ENCODE results near the gene GABARAPL2.
"Not testable (repeated sequence)": the region's sequence is repeated elsewhere in the genome, so short reads cannot be mapped to it uniquely, and the experiment has no call there.

The GABARAPL2 gene

GRCh38 chr16:75535901-75536300 lies 30.3 kb upstream of the GABARAPL2 start, which contains the start of gene CHST5:
TSS of gene CHST5 (minus strand) at chr16:75536108. CDS start at chr16:75530384, 5,724 bp downstream.
- H3K4me3 ChIP-seq (ENCODE audit: low read depth in 1 of 2, low read length in 2 of 2), result peak within 1 kb of the TSS in 1 of 2 donors; percentile 52
- no peaks in the 10 kb centered on the region for H3K36me3 ChIP-seq (ENCODE audit: control insufficient read depth in 1 of 2, insufficient read depth in 2 of 2, low read length in 2 of 2)

DNA sequence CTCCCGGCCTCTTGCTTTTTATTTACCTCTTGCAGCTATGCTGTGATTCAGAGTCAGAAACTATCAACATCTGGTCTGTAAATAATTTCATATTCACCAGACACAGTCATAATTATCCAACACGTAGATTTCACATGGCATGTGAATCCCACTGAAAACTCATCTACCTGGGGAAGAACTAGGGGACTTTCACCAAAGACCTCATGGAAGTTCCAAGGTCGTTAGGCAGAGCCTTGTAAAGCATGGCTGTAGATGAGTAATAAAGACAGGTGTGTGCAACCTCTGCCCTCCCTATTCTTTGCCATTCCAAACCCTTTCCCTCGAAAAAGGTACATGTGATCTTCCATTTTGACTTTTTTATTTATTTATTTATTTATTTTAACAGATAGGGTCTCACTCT lies 28.4 kb upstream of the GABARAPL2 start:
- no peaks in the 10 kb centered on the region for H3K9me3 ChIP-seq (ENCODE audit: control insufficient read depth in 1 of 2, low read length in 2 of 2)
- H3K4me1 ChIP-seq (ENCODE audit: control insufficient read depth in 1 of 2, insufficient read depth in 2 of 2, low read length in 2 of 2), result no peaks in the 10 kb centered on the region
- H3K36me3 ChIP-seq (ENCODE audit: control insufficient read depth in 1 of 2, insufficient read depth in 2 of 2, low read length in 2 of 2), result peaks cover 3 to 13% of the 10 kb centered on the region in 2 donors
- no peak overlapping the region for H3K4me3 ChIP-seq (ENCODE audit: low read depth in 1 of 2, low read length in 2 of 2)
- H3K27me3 ChIP-seq (ENCODE audit: low read depth, low read length), result no peaks in the 10 kb centered on the region
- no peak overlapping the region for H3K27ac ChIP-seq (ENCODE audit: low read length)

More at GRCh38 chr16:75535901-75536300, 30.3 kb upstream of the GABARAPL2 start, which contains the start of gene CHST5:
- no peaks in the 10 kb centered on the region for H3K9me3 ChIP-seq (ENCODE audit: control insufficient read depth in 1 of 2, low read length in 2 of 2)
- H3K27ac ChIP-seq (ENCODE audit: low read length), result peak within 1 kb of the TSS; percentile 63
- H3K4me1 ChIP-seq (ENCODE audit: control insufficient read depth in 1 of 2, insufficient read depth in 2 of 2, low read length in 2 of 2), result no peaks in the 10 kb centered on the region
- H3K27me3 ChIP-seq (ENCODE audit: low read depth, low read length), result no peaks in the 10 kb centered on the region

- H3K9me3 ChIP-seq (ENCODE audit: control insufficient read depth in 1 of 2, low read length in 2 of 2); H3K4me3 ChIP-seq (ENCODE audit: low read depth in 1 of 2, low read length in 2 of 2); H3K27me3 ChIP-seq (ENCODE audit: low read depth, low read length); H3K4me1 ChIP-seq (ENCODE audit: control insufficient read depth in 1 of 2, insufficient read depth in 2 of 2, low read length in 2 of 2); H3K27ac ChIP-seq (ENCODE audit: low read length): not testable (repeated sequence)
- H3K36me3 ChIP-seq (ENCODE audit: control insufficient read depth in 1 of 2, insufficient read depth in 2 of 2, low read length in 2 of 2), result peaks cover 3 to 17% of the 10 kb centered on the region in 2 donors
Observed at GRCh38 chr16:75538882-75539565, 27.2 kb upstream of the GABARAPL2 start.

- Histone ChIP-seq H3K4me3 (ENCODE audit: low read depth in 1 of 2, low read length in 2 of 2) (no peak overlapping the region), H3K9me3 (ENCODE audit: control insufficient read depth in 1 of 2, low read length in 2 of 2) (no peaks in the 10 kb centered on the region), H3K4me1 (ENCODE audit: control insufficient read depth in 1 of 2, insufficient read depth in 2 of 2, low read length in 2 of 2) (no peaks in the 10 kb centered on the region), H3K27me3 (ENCODE audit: low read depth, low read length) (no peaks in the 10 kb centered on the region), H3K36me3 (ENCODE audit: control insufficient read depth in 1 of 2, insufficient read depth in 2 of 2, low read length in 2 of 2) (peaks cover 3 to 19% of the 10 kb centered on the region in 2 donors), H3K27ac (ENCODE audit: low read length) (no peak overlapping the region)
Observed at GRCh38 chr16:75541236-75541635, 24.9 kb upstream of the GABARAPL2 start.

DNA sequence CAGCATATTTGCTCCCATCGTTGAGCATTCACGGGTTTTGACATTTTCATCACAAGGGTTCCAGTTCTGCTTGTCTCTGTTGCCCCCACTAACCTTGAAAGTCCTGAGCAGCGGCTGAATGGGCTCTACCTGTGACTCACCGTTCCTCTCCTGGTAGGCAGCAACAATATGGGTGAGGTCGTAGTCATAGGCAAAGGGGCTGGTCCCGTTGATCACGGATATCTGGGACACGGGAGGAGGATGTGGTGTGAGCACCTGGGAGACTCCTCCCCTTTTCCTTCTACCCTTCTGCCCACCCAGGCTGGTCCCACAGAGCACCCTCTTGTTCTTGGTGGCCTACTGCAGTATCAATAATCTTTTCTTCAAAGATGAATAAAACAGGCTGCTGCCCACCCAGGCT lies 23.7 kb upstream of the GABARAPL2 start:
- not testable (repeated sequence) for H3K9me3 ChIP-seq (ENCODE audit: control insufficient read depth in 1 of 2, low read length in 2 of 2)

DNA sequence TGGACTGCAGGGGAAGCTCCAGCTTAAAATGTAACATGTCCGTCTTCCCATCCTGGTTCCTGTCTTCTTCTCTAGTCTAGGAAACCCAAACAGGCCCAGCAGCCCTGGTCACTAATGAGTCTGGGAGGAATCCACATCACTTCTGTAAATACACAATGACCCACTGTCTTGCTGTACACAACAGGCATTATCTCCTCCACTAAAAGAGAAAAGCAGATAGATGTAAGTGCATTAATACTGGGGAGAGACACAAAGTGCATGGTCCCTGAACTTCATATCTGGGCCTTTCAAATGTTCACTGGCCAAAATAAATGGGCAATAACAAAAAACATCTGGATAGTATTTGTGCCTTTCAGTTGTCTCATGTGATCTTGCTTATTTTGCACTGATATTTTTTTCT lies 20.3 kb upstream of the GABARAPL2 start:
- H3K9me3 ChIP-seq (ENCODE audit: control insufficient read depth in 1 of 2, low read length in 2 of 2); H3K27me3 ChIP-seq (ENCODE audit: low read depth, low read length); H3K4me1 ChIP-seq (ENCODE audit: control insufficient read depth in 1 of 2, insufficient read depth in 2 of 2, low read length in 2 of 2); H3K27ac ChIP-seq (ENCODE audit: low read length); H3K4me3 ChIP-seq (ENCODE audit: low read depth in 1 of 2, low read length in 2 of 2): not testable (repeated sequence)
- peaks cover 3 to 19% of the 10 kb centered on the region in 2 donors for H3K36me3 ChIP-seq (ENCODE audit: control insufficient read depth in 1 of 2, insufficient read depth in 2 of 2, low read length in 2 of 2)

More for the DNA sequence above, 23.7 kb upstream of the GABARAPL2 start:
- H3K27ac ChIP-seq (ENCODE audit: low read length); H3K4me3 ChIP-seq (ENCODE audit: low read depth in 1 of 2, low read length in 2 of 2); H3K27me3 ChIP-seq (ENCODE audit: low read depth, low read length); H3K4me1 ChIP-seq (ENCODE audit: control insufficient read depth in 1 of 2, insufficient read depth in 2 of 2, low read length in 2 of 2): not testable (repeated sequence)
- H3K36me3 ChIP-seq (ENCODE audit: control insufficient read depth in 1 of 2, insufficient read depth in 2 of 2, low read length in 2 of 2), result peaks cover 3 to 19% of the 10 kb centered on the region in 2 donors

DNA sequence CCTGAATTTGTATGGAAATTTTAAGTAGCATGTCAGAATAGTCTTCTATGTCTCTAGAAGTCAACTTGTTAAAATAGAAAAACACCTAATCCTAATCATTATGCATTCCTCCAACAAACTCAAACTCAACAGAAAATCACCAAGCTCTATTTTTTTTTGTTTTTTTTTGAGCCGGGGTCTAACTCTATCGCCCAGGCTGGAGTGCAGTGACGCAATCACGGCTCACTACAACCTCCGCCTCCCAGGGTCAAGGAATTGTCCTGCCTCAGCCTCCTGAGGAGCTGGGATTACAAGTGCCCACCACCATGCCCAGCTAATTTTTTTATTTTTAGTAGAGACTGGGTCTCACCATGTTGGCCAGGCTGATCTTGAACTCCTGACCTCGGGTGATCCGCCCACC lies 19.9 kb upstream of the GABARAPL2 start:
- Histone ChIP-seq H3K27ac (ENCODE audit: low read length) (no peak overlapping the region), H3K9me3 (ENCODE audit: control insufficient read depth in 1 of 2, low read length in 2 of 2) (no peaks in the 10 kb centered on the region), H3K27me3 (ENCODE audit: low read depth, low read length) (no peaks in the 10 kb centered on the region), H3K36me3 (ENCODE audit: control insufficient read depth in 1 of 2, insufficient read depth in 2 of 2, low read length in 2 of 2) (peaks cover 3 to 19% of the 10 kb centered on the region in 2 donors), H3K4me1 (ENCODE audit: control insufficient read depth in 1 of 2, insufficient read depth in 2 of 2, low read length in 2 of 2) (no peaks in the 10 kb centered on the region), H3K4me3 (ENCODE audit: low read depth in 1 of 2, low read length in 2 of 2) (no peak overlapping the region)

DNA sequence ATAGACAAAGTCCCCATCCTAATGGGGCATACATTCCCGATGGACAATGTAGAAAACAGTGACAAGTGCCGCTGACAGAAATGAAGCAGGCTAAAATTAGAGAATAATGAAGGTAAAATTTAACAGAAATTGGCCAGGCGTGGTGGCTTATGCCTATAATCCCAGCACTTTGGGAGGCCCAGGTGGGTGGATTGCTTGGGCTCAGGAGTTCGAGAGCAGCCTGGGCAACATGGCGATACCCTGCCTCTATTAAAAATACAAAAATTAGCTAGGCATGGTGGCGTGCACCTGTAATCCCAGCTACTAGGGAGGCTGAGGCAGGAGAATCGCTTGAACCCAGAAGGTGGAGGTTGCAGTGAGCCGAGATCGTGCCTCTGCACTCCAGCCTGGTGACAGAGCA lies 17.7 kb upstream of the GABARAPL2 start:
- not testable (repeated sequence) for H3K9me3 ChIP-seq (ENCODE audit: control insufficient read depth in 1 of 2, low read length in 2 of 2); H3K36me3 ChIP-seq (ENCODE audit: control insufficient read depth in 1 of 2, insufficient read depth in 2 of 2, low read length in 2 of 2); H3K27me3 ChIP-seq (ENCODE audit: low read depth, low read length); H3K27ac ChIP-seq (ENCODE audit: low read length); H3K4me3 ChIP-seq (ENCODE audit: low read depth in 1 of 2, low read length in 2 of 2); H3K4me1 ChIP-seq (ENCODE audit: control insufficient read depth in 1 of 2, insufficient read depth in 2 of 2, low read length in 2 of 2)

GRCh38 chr16:75550211-75550662 lies 15.9 kb upstream of the GABARAPL2 start:
- Histone ChIP-seq H3K9me3 (ENCODE audit: control insufficient read depth in 1 of 2, low read length in 2 of 2) (no peaks in the 10 kb centered on the region), H3K36me3 (ENCODE audit: control insufficient read depth in 1 of 2, insufficient read depth in 2 of 2, low read length in 2 of 2) (no peaks in the 10 kb centered on the region), H3K27me3 (ENCODE audit: low read depth, low read length) (no peaks in the 10 kb centered on the region), H3K4me3 (ENCODE audit: low read depth in 1 of 2, low read length in 2 of 2) (no peak overlapping the region), H3K27ac (ENCODE audit: low read length) (no peak overlapping the region), H3K4me1 (ENCODE audit: control insufficient read depth in 1 of 2, insufficient read depth in 2 of 2, low read length in 2 of 2) (peaks cover 0 to 5% of the 10 kb centered on the region in 2 donors)

DNA sequence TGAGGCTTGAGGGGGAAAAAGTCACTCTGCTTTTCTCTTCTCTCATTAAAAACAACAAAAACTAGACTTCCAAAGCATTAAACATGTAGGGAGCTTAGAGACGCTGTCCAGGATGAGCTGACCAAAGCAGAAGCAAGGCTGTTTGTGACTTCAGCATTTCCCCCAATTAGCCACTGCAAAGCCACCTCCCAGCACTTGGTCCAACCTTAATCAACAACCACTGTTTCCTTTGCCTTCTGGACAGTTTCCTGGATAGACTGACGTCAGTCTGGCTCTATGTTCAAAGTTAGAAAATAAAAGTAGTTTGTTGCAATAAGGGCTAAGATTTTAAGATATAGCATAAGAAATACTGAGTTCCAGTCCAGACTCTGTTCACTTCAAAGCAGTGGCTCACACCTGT lies 13.2 kb upstream of the GABARAPL2 start:
- H3K4me3 ChIP-seq (ENCODE audit: low read depth in 1 of 2, low read length in 2 of 2), result no peak overlapping the region
- no peaks in the 10 kb centered on the region for H3K27me3 ChIP-seq (ENCODE audit: low read depth, low read length)
- no peaks in the 10 kb centered on the region for H3K36me3 ChIP-seq (ENCODE audit: control insufficient read depth in 1 of 2, insufficient read depth in 2 of 2, low read length in 2 of 2)
- no peak overlapping the region for H3K27ac ChIP-seq (ENCODE audit: low read length)
- H3K4me1 ChIP-seq (ENCODE audit: control insufficient read depth in 1 of 2, insufficient read depth in 2 of 2, low read length in 2 of 2), result peaks cover 0 to 8% of the 10 kb centered on the region in 2 donors
- H3K9me3 ChIP-seq (ENCODE audit: control insufficient read depth in 1 of 2, low read length in 2 of 2), result no peaks in the 10 kb centered on the region

DNA sequence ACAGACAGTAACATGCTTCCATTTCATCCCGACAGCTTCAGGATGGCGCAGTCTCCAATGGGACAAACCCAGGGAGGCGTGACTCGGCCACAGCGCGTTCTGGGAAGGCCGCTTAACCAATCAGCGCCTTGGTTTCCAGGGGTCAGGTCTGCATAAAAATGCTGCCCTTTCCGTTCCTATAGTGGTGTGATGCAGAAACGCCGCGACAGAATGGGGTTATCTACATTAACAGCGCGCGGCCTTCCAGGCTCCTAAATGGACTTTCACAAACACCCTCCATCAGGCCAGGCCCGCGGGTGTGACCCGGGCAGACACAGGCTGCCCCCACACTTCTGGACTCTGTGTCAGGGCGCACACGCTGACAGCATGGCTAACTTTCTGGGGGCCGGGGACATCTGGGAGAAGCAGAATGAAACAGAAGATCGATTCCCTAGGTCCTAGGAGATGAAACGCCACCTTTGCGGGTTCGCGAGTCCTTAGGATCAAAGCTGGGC lies 10.9 kb upstream of the GABARAPL2 start:
- no peaks in the 10 kb centered on the region for H3K27me3 ChIP-seq (ENCODE audit: low read depth, low read length)
- peaks cover 0 to 8% of the 10 kb centered on the region in 2 donors for H3K4me1 ChIP-seq (ENCODE audit: control insufficient read depth in 1 of 2, insufficient read depth in 2 of 2, low read length in 2 of 2)
- peak overlapping the region; percentile 72 for H3K27ac ChIP-seq (ENCODE audit: low read length)
- H3K36me3 ChIP-seq (ENCODE audit: control insufficient read depth in 1 of 2, insufficient read depth in 2 of 2, low read length in 2 of 2), result no peaks in the 10 kb centered on the region
- H3K4me3 ChIP-seq (ENCODE audit: low read depth in 1 of 2, low read length in 2 of 2), result peak overlapping the region; percentile 78 to 95
- H3K9me3 ChIP-seq (ENCODE audit: control insufficient read depth in 1 of 2, low read length in 2 of 2), result no peaks in the 10 kb centered on the region

All from muscle layer of duodenum (tissue), 2 donors.